G401.6 (cell line): ENCODE measurements around the gene LRRC2.
"Not testable (repeated sequence)": the region's sequence is repeated elsewhere in the genome, so short reads cannot be mapped to it uniquely, and the experiment has no call there.

Experiments
- FAIRE-seq: peaks from 2 replicates; lab custom pipeline; 2012; peaks lifted over from hg19 to GRCh38; lab: Jason Lieb, UNC

LRRC2 gene

GRCh38 chr3:46566040-46566641, at the start of gene LRRC2:
Gene LRRC2, minus strand, starts transcription at chr3:46566302. Its CDS starts 14,711 bp downstream, at chr3:46551591.
- FAIRE-seq = no peak

GRCh38 chr3:46615050-46615775, 49.1 kb upstream of the LRRC2 start:
- no peak for FAIRE-seq

- FAIRE-seq = no peak
Observed at GRCh38 chr3:46614431-46614830, 48.3 kb upstream of the LRRC2 start.

- FAIRE-seq = no peak
Observed at GRCh38 chr3:46613313-46614005, 47.4 kb upstream of the LRRC2 start.

- no peak for FAIRE-seq
Observed at GRCh38 chr3:46612324-46612723, 46.2 kb upstream of the LRRC2 start, which contains the start of gene FAM240A. Gene FAM240A, plus strand, starts transcription at chr3:46612525. Its CDS starts 159 bp downstream, at chr3:46612684.

GRCh38 chr3:46609944-46610722, 44.0 kb upstream of the LRRC2 start:
- no peak for FAIRE-seq

- no peak for FAIRE-seq
Observed at GRCh38 chr3:46609212-46609721, 43.2 kb upstream of the LRRC2 start.

GRCh38 chr3:46607603-46608028, 41.5 kb upstream of the LRRC2 start:
- no peak for FAIRE-seq

- FAIRE-seq = no peak
Observed at GRCh38 chr3:46604127-46604526, 38.0 kb upstream of the LRRC2 start.

- FAIRE-seq = no peak
Observed at GRCh38 chr3:46603446-46604046, 37.4 kb upstream of the LRRC2 start.

GRCh38 chr3:46599590-46599989, 33.5 kb upstream of the LRRC2 start:
- no peak for FAIRE-seq

- FAIRE-seq = no peak
Observed at GRCh38 chr3:46595819-46596314, 29.8 kb upstream of the LRRC2 start.

GRCh38 chr3:46594723-46595122, 28.6 kb upstream of the LRRC2 start:
- FAIRE-seq = no peak

- no peak for FAIRE-seq
Observed at GRCh38 chr3:46593979-46594378, 27.9 kb upstream of the LRRC2 start.

- FAIRE-seq = no peak
Observed at GRCh38 chr3:46593274-46593862, 27.3 kb upstream of the LRRC2 start.

GRCh38 chr3:46587268-46587667, 21.2 kb upstream of the LRRC2 start:
- FAIRE-seq = not testable (repeated sequence)

- no peak for FAIRE-seq
Observed at GRCh38 chr3:46586738-46587246, 20.7 kb upstream of the LRRC2 start.

GRCh38 chr3:46585799-46586693, 19.9 kb upstream of the LRRC2 start:
- no peak for FAIRE-seq

- no peak for FAIRE-seq
Observed at GRCh38 chr3:46584598-46585467, 18.7 kb upstream of the LRRC2 start.
